ENCODE results near the gene NPIPA5.
"Not testable (repeated sequence)": the region's sequence is repeated elsewhere in the genome, so short reads cannot be mapped to it uniquely, and the experiment has no call there.

NPIPA5 gene

GRCh38 chr16:15378194-15378593, at the start of gene NPIPA5:
TSS of gene NPIPA5 (minus strand) at chr16:15378294. CDS start at chr16:15378294, 0 bp downstream.
- DNase-seq (ENCODE audit: low read depth in 2 of 3, low spot score in 2 of 3) = not testable (repeated sequence)

- DNase-seq (ENCODE audit: low read depth in 2 of 3, low spot score in 2 of 3) = no peak
Observed at GRCh38 chr16:15427648-15428239, 49.6 kb upstream of the NPIPA5 start.

DNA sequence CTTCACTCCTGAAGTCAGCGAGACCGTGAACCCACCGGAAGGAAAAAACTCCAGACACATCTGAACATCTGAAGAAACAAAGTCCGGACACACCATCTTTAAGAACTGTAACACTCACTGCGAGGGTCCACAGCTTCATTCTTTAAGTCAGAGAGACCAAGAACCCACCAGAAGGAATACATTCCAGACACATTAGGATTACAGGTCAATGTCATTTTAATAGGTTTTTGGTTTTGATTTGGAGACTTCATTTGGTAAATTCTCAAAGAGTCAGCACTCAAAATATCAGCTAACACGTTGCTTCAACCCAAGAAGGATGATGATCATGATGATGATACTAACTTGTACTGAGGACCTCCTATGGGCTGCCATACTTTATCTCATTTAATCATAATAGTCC, 48.7 kb upstream of the NPIPA5 start:
- no peak for DNase-seq (ENCODE audit: low read depth in 2 of 3, low spot score in 2 of 3)

- no peak for DNase-seq (ENCODE audit: low read depth in 2 of 3, low spot score in 2 of 3)
Observed at GRCh38 chr16:15425861-15426260, 47.8 kb upstream of the NPIPA5 start.

- no peak for DNase-seq (ENCODE audit: low read depth in 2 of 3, low spot score in 2 of 3)
Observed at GRCh38 chr16:15422222-15422621, 44.1 kb upstream of the NPIPA5 start.

- DNase-seq (ENCODE audit: low read depth in 2 of 3, low spot score in 2 of 3) = not testable (repeated sequence)
Observed at GRCh38 chr16:15421696-15422095, 43.6 kb upstream of the NPIPA5 start.

GRCh38 chr16:15418206-15418605, 40.1 kb upstream of the NPIPA5 start:
- no peak for DNase-seq (ENCODE audit: low read depth in 2 of 3, low spot score in 2 of 3)

DNA sequence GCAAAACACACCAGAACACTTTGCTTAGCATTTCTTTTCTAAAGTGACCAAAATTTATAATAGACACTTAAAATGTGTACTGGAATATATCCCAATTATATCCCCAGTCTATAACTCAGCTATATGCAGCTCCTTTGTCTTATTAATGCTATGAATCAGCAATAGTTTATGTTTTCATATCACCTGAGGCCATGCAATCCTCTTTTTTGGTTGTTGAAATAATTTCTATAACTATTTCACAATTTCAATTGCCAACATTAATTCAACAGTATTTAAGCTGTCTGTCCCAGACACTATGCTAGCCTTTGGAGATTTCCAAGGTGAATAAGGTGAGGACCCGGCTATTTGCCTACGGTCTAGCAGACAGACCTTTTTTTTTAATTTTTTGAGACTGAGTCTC, 39.1 kb upstream of the NPIPA5 start:
- no peak for DNase-seq (ENCODE audit: low read depth in 2 of 3, low spot score in 2 of 3)

DNA sequence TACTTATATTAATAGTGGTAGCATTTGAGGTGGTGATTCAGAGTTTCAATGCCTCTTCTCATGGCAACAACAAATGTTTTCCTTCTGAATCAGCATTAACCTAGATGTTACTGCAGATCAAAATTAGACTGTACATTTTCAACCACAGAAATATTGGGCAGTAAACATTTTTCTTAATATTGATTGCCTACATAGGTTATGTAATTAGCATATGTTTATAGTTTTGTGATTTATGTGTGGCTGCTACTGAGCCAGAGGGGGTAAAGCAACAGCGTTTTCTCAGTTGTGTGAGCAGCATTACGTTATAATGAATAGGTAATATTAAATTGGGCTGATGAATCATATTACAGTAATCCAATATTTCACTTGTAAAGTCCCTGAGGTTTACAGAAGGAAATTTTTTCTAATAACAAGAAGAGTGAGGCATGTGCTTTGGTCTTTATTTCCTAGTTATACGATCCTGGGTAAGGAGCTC, 37.5 kb upstream of the NPIPA5 start:
- DNase-seq (ENCODE audit: low read depth in 2 of 3, low spot score in 2 of 3) = no peak

GRCh38 chr16:15409476-15409875, 31.4 kb upstream of the NPIPA5 start:
- DNase-seq (ENCODE audit: low read depth in 2 of 3, low spot score in 2 of 3) = not testable (repeated sequence)

GRCh38 chr16:15407756-15408155, 29.7 kb upstream of the NPIPA5 start:
- DNase-seq (ENCODE audit: low read depth in 2 of 3, low spot score in 2 of 3) = not testable (repeated sequence)

DNA sequence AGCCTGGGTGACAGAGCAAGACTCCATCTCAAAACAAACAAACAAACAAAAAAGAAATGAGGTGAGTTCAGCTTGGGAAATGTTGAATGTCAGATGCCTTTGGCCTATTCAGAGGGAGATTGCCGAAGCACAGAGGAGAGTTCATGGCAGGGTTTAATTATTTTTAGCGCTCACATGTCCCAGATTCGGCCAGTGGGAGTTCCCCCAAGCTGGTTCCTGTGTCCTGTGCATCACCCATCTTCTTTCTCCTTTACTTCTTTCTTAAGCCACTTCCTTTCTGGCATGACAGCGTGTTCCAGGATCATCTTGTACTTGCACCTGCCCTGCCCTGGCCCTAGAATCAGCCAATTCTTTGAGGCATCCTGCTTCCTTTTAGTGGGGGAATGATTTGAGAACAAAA, 26.7 kb upstream of the NPIPA5 start:
- DNase-seq (ENCODE audit: low read depth in 2 of 3, low spot score in 2 of 3) = no peak

GRCh38 chr16:15404091-15404490, 26.0 kb upstream of the NPIPA5 start:
- DNase-seq (ENCODE audit: low read depth in 2 of 3, low spot score in 2 of 3) = not testable (repeated sequence)

GRCh38 chr16:15403392-15403995, 25.4 kb upstream of the NPIPA5 start:
- DNase-seq (ENCODE audit: low read depth in 2 of 3, low spot score in 2 of 3) = no peak

DNA sequence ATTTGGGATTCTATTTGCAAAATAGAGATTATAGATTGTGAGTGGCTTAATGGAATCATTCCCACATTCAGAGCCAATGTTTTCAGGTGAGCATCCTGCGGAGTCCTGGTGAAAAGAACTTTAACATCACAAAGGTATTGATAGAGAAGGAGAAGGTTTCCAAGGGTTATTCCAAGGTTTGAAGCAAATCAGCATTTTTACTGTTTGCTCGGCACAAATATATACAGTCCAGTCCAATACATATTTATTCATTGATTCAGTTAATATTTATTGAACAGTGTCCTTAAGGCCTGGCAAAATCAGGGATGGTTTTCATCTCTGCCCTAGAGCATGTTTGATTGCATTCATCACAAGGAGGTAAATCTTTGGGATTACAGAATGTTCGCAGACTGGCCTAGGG, 23.9 kb upstream of the NPIPA5 start:
- DNase-seq (ENCODE audit: low read depth in 2 of 3, low spot score in 2 of 3) = no peak

DNA sequence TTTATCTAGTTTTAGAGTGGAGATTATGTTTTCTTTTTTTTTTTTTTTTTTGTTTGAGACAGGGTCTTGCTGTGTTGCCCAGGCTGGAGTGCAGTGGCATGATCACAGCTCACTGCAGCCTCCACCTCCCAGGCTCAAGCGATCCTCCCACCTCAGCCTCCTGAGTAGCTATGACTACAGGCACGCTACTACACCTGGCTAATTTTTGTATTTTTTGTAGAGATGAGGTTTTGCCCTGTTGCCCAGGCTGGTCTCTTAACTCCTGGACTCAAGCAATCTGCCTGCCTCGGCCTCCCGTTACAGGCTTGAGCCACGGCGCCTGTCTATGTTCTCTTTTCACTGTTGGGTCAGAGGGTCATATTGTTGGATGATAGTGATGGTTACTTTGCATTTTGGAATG, 22.2 kb upstream of the NPIPA5 start:
- not testable (repeated sequence) for DNase-seq (ENCODE audit: low read depth in 2 of 3, low spot score in 2 of 3)

GRCh38 chr16:15399317-15399716, 21.2 kb upstream of the NPIPA5 start:
- no peak for DNase-seq (ENCODE audit: low read depth in 2 of 3, low spot score in 2 of 3)

GRCh38 chr16:15398618-15399316, 20.7 kb upstream of the NPIPA5 start:
- no peak for DNase-seq (ENCODE audit: low read depth in 2 of 3, low spot score in 2 of 3)

GRCh38 chr16:15396948-15397594, 19.0 kb upstream of the NPIPA5 start:
- DNase-seq (ENCODE audit: low read depth in 2 of 3, low spot score in 2 of 3) = no peak

DNA sequence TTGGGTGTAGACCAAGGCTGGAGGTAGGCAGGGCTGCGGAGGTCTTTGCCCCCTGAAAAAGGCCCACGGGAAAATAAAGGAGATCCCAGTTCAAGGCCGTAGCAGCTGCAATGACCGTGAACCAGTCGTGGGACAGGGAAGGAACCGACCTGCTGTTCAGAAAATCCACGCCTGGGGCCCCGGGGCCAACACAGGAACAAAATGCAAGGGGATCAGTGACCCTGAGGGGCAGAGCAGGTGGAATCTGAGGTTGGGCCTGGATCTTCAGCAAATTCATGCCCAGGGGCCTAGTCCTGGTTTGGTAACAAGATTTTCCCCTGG, 18.4 kb upstream of the NPIPA5 start:
- not testable (repeated sequence) for DNase-seq (ENCODE audit: low read depth in 2 of 3, low spot score in 2 of 3)

DNA sequence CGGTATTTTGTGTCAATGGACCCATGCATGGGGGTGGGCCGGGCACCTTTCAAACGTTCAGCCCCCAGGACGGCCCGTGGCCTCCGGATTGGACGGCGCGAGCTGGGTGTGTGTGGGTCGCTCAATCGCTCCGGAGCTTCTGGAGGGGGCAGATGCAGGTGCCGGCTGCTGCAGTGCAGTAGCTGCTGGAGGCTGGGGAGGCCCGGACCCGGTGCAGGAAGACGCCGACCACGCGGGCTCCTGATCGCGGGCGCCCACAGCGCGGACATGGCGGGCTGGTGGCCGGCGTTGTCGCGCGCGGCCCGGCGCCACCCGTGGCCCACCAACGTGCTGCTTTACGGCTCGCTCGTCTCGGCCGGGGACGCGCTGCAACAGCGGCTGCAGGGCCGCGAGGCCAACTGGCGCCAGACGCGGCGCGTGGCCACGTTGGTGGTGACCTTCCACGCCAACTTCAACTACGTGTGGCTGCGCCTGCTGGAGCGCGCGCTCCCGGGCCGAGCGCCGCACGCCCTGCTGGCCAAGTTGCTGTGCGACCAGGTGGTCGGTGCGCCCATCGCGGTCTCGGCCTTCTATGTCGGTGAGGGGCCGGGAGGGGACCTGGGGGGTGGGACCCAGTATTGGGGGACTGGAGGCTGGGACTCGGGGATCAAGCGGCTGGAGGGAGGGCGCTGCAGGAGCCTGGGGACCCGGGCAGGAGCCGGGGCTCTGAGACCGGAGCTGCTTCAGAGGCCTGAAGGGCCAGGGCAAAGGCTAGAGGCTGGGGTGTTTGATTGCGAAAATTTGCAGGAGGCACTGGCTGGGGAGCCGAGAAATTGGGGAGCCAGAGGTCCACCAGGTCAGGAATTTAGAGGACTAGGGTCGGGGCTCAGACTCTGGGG, 17.8 kb upstream of the NPIPA5 start, which contains the start of gene MPV17L:
Gene MPV17L (plus strand): TSS at position 124 of the 878 bp plus-strand sequence. CDS start 144 bp downstream, at position 268.
- DNase-seq (ENCODE audit: low read depth in 2 of 3, low spot score in 2 of 3) = peak in 1 of 3 experiments; percentile 1

All from activated CD8-positive, alpha-beta memory T cell treated with anti-CD3 and anti-CD28 coated beads for 48 hours (primary cell).